Ovary (tissue), 9 donors: ENCODE data around the gene PLET1. TPM values are rescaled to one million over a fixed set of nuclear protein-coding genes. Genes with fewer than 3 reads are reported as not detected.

ENCODE experiments used
- DNase-seq, 5 donors: peaks; one replicate each; pipeline ENCODE4 v3.0.0-alpha.2; 2019 to 2020
- H3K27ac ChIP-seq, 2 donors: fragments of 200-600 bp; one replicate each; pipeline versions ENCODE4 v1.5.1 to v1.8.0; 2019 to 2022
- H3K27me3 ChIP-seq: fragments of 200-600 bp; one replicate; pipeline ENCODE4 v1.8.0; 2022
- H3K36me3 ChIP-seq: fragments of 200-600 bp; sonication (generic); one replicate; pipeline ENCODE4 v1.5.1; 2019
- H3K4me1 ChIP-seq: one replicate; pipeline ENCODE4 v1.8.1; 2013; ENCODE audit warnings: mild to moderate bottlenecking, moderate library complexity; ENCODE audit not compliant: insufficient read depth
- H3K4me3 ChIP-seq: fragments of 200-600 bp; sonication (generic); one replicate; pipeline ENCODE4 v1.5.1; 2017
- H3K9me3 ChIP-seq, 2 donors: fragments of 200-600 bp in 1 of 2; sonication (generic) in 1 of 2; one replicate each; pipeline versions ENCODE4 v1.5.1 to v1.8.1; 2013 to 2019; ENCODE audit warnings: mild to moderate bottlenecking in 1 of 2, moderate library complexity in 1 of 2
- EP300 ChIP-seq: sonication (generic); formaldehyde crosslinking; IDR thresholded peaks from one replicate; pipeline ENCODE4 v1.6.1; 2017; ENCODE audit warnings: antibody characterized with exemption
- POLR2A ChIP-seq: fragments of 450-650 bp; IDR thresholded peaks from one replicate; pipeline ENCODE4 v1.6.1; 2017; ENCODE audit warnings: antibody characterized with exemption, mild to moderate bottlenecking, moderate library complexity
- WGBS, 3 donors: extraction: QIAGEN DNeasy Blood & Tissue Kit in 1 of 3; methylation state at CpG; one replicate each; pipeline versions ENCODE4 v1.1.5 to v1.1.7; 2013 to 2017; 5-methylcytosine and 5-hydroxymethylcytosine counted together
- intact Hi-C, 4 donors: fragments of 100-400 bp; cut with DNase I; formaldehyde crosslinking; loops; one replicate each; pipeline versions ENCODE4 v1.11.0 to v1.15.1; 2022 to 2023
- polyA plus RNA-seq, 2 donors: library from polyadenylated mRNA; stranded (reverse); fragments of 200-250 nt in 1 of 2; fragments of 350-450 nt in 1 of 2; fragmentation: Illumina TruSeq in 1 of 2; extraction: RNeasy Lipid Tissue Mini Kit (QIAGEN cat#74804) in 1 of 2; gene quantifications; one replicate each; pipeline ENCODE4 v1.2.3, GENCODE V29; 2013 to 2014
- total RNA-seq, 7 donors: library from RNA; depleted of rRNA in 2 of 7; stranded (reverse); fragments of >200 nt in 2 of 7; fragmentation: NEBNext Ultra II Directional in 3 of 7; extraction: Animal tissue kit (Norgen Biotek cat#: 25700) in 3 of 7; gene quantifications; one replicate each; pipeline versions ENCODE4 v1.1.0 to v1.2.4, GENCODE V29; 2016 to 2023
- TF ChIP-seq, protein P1 (sequence below), 3 donors: fragments of 450-650 bp in 2 of 3; fragments of 200-600 bp in 1 of 3; IDR thresholded peaks; one replicate each; pipeline versions ENCODE4 v1.5.1 to v1.8.0; 2016 to 2022; ENCODE audit warnings: antibody characterized with exemption in 3 of 3, mild to moderate bottlenecking in 1 of 3
- donor health status: DM: no; HTN: no; CAD: no; lungs with moderate emphysema.
- donor health status: DM: no; HTN: no; CAD: no.
- donor health status: Bipolar disorder and iron deficiency.
- donor health status: DM: yes; HTN: yes; CAD: no.
- donor health status: DM: no; HTN: no; CAD: no.
- donor health status: DM: yes; HTN: yes; CAD: no.

PLET1 gene
- total and polyA plus RNA-seq, 9 donors = not detected

DNA sequence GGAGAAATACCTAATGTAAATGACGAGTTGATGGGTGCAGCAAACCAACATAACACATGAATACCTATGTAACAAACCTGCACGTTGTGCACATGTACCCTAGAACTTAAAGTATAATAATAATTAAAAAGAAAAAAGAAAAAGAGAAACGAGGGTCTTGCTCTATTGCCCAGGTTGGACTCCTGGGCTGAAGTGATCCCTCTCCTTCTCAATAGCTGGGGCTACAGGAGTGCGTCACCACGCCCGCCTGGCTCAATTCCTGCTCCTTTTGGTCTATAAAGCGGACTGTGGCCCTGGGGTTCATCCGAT, 35.0 kb downstream of the PLET1 start:
- DNase-seq = peak in 2 of 5 donors; percentile 75 to 83
- Histone ChIP-seq H3K36me3 (no peaks in the 10 kb centered on the region), H3K9me3 (no peaks in the 10 kb centered on the region), H3K4me3 (peak overlapping the region; percentile 61), H3K27ac (peak overlapping the region; percentile 95 to 96), H3K4me1 (peaks cover 3% of the 10 kb centered on the region), H3K27me3 (no peaks in the 10 kb centered on the region)
- WGBS, 3 donors = 7 to 20% (median 19%) methylated on average over 8 of the region's 8 CpGs
- intact Hi-C loops = no loop called here
- TF ChIP-seq POLR2A = no peak
- TF ChIP-seq, protein P1, sequence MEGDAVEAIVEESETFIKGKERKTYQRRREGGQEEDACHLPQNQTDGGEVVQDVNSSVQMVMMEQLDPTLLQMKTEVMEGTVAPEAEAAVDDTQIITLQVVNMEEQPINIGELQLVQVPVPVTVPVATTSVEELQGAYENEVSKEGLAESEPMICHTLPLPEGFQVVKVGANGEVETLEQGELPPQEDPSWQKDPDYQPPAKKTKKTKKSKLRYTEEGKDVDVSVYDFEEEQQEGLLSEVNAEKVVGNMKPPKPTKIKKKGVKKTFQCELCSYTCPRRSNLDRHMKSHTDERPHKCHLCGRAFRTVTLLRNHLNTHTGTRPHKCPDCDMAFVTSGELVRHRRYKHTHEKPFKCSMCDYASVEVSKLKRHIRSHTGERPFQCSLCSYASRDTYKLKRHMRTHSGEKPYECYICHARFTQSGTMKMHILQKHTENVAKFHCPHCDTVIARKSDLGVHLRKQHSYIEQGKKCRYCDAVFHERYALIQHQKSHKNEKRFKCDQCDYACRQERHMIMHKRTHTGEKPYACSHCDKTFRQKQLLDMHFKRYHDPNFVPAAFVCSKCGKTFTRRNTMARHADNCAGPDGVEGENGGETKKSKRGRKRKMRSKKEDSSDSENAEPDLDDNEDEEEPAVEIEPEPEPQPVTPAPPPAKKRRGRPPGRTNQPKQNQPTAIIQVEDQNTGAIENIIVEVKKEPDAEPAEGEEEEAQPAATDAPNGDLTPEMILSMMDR (IDR thresholded peaks at IDR 0.05) = no peak
- no peak for TF ChIP-seq EP300

DNA sequence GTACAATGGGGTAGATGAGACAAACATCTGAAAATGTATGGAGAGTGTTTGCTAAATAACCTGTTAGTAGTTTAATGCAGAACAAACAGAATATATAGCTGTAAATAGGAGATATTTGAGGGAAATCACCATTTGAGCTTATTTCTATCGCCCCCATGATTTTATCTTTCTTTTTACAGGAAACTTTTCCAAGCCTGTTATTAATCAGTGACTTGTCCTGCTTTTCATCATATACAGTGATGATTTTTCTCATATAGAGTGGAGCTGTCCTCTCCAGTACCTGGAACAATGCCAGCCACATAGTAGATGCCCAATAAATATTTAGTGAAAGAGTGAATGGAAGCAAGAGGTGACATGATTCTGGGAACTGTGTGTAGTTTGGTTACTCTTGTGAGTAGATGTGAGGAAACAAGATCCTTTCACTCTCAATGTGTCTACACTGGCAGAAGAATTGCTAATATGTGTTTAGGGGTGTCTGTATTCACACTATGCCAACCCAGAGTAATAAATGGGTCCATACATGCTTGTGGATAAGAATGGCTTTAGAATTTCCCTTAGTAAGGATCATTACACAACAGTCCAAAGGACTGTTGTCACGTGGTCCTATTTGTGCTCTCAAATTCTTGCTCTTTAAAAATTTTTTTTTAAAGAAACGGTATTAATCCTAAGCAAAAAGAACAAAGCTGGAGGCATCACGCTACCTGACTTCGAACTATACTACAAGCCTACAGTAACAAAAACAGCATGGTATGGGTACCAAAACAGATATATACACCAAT, 36.7 kb downstream of the PLET1 start:
- intact Hi-C loops = loop anchor here in 1 of 4 donors (5.0 kb wide), 1 partner anchor 53 kb away; no protein-coding TSS in a partner anchor

DNA sequence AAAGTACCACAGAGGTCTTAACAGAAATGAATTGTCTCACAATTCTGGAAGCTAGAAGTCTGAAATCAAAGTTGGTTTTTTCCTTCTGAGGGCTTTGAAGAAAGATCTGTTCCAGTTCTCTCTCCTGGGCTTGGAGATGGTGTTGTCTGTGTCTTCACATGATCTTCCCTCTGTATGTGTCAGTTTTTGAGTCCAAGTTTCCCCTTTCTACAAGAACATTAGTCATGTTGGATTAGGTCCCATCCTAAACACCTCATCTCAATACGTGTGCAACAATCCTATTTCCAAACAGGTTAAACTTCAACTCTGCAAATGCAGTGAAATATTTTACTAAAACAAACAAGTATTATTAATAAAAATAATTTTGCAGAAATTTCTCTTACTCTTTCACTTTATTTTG, 37.5 kb downstream of the PLET1 start:
- no peak for TF ChIP-seq POLR2A
- Histone ChIP-seq H3K4me1 (peaks cover 3% of the 10 kb centered on the region), H3K27me3 (no peaks in the 10 kb centered on the region), H3K36me3 (no peaks in the 10 kb centered on the region), H3K4me3 (no peak overlapping the region), H3K27ac (no peak overlapping the region), H3K9me3 (no peaks in the 10 kb centered on the region)
- intact Hi-C loops = loop anchor here in 1 of 4 donors (5.0 kb wide), 1 partner anchor 54 kb away; no protein-coding TSS in a partner anchor
- no peak for DNase-seq
- WGBS, 3 donors = 12 to 22% (median 18%) methylated on average over 1 of the region's 1 CpG

More for the DNA sequence above, 36.7 kb downstream of the PLET1 start:
- Histone ChIP-seq H3K4me3 (no peak overlapping the region), H3K36me3 (no peaks in the 10 kb centered on the region), H3K4me1 (peaks cover 3% of the 10 kb centered on the region), H3K9me3 (no peaks in the 10 kb centered on the region), H3K27ac (no peak overlapping the region), H3K27me3 (no peaks in the 10 kb centered on the region)
- WGBS, 3 donors = 87 to 95% (median 89%) methylated on average over 5 of the region's 5 CpGs
- TF ChIP-seq, protein P1 (IDR thresholded peaks at IDR 0.05) = no peak
- TF ChIP-seq EP300 (no peak), POLR2A (no peak)
- no peak for DNase-seq

DNA sequence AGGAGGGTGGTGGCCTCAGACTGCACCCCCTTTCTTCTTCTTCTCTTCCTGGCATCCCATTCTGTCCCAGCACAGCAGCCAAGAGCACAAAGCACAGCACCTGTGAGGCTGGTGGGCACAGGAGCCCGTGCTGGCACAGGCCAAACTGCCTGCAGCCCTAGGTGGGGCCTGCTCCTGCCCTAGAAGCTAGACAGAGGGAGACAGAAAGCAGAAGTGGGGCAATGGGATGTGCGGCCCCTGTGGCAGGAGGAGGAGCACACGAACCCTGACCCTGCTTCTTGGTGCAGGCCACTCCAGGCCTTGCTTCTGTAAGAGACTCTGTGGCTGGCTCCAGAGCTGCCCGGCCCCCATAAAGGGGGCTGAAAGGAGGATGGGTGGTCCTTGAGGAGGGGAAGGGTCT, 38.4 kb downstream of the PLET1 start:
- intact Hi-C loops = loop anchor here in 1 of 4 donors (5.0 kb wide), 1 partner anchor 55 kb away; no protein-coding TSS in a partner anchor
- no peaks in the 10 kb centered on the region for H3K36me3 ChIP-seq
- no peaks in the 10 kb centered on the region for H3K9me3 ChIP-seq
- no peak overlapping the region for H3K27ac ChIP-seq
- H3K4me3 ChIP-seq = no peak overlapping the region
- no peaks in the 10 kb centered on the region for H3K4me1 ChIP-seq
- DNase-seq = no peak
- WGBS, 3 donors = 61 to 81% (median 73%) methylated on average over 4 of the region's 4 CpGs
- H3K27me3 ChIP-seq = no peaks in the 10 kb centered on the region
- TF ChIP-seq EP300 = no peak
- TF ChIP-seq, protein P1 (IDR thresholded peaks at IDR 0.05) = no peak
- TF ChIP-seq POLR2A = no peak

DNA sequence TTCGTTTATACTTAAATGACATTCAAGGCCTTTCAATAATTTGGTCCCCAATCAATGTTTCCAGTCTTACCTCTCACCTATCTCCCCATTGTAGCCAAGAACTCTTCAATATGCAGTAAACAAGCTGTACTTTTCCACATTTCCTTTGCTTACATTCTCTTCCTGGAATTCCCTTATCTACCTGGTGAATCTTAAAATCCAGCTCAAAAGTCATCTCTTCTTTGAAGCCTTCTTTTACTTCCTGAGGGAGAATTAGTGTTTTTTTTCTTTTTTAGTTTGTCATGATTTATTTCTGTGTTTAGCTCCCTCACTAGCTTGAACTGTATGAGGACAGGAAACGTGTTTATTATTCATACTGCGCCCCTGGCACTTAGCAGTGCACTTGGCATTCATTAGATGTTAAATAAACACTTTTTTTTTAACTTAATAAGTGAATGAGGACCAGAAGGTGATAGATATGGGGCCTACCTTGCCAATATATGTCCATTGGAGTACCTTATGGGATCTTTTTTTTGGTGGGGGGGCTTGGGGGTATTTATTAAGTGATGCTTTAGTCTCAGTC, 39.3 kb downstream of the PLET1 start:
- Histone ChIP-seq H3K27me3 (no peaks in the 10 kb centered on the region), H3K36me3 (no peaks in the 10 kb centered on the region), H3K4me3 (no peak overlapping the region), H3K4me1 (no peaks in the 10 kb centered on the region), H3K9me3 (no peaks in the 10 kb centered on the region), H3K27ac (no peak overlapping the region)
- intact Hi-C loops = loop anchor here in 2 of 4 donors (2.0 to 5.0 kb wide), 2 partner anchors 56 to 57 kb away; no protein-coding TSS in a partner anchor
- DNase-seq = no peak
- TF ChIP-seq EP300 (no peak), POLR2A (no peak)
- TF ChIP-seq, protein P1 (IDR thresholded peaks at IDR 0.05) = no peak
- WGBS, 3 donors = 58 to 65% (median 60%) methylated on average over 3 of the region's 3 CpGs
